ENCODE measurements around the gene MKRN2. TPM values are rescaled to one million over a fixed set of nuclear protein-coding genes. Genes with fewer than 3 reads are reported as not detected.
A peak's percentile ranks its signal among the peaks of the same experiment; 100 is the strongest.

MKRN2 gene
- total RNA-seq, 1 experiment from 2014 or later: 18.2 TPM

DNA sequence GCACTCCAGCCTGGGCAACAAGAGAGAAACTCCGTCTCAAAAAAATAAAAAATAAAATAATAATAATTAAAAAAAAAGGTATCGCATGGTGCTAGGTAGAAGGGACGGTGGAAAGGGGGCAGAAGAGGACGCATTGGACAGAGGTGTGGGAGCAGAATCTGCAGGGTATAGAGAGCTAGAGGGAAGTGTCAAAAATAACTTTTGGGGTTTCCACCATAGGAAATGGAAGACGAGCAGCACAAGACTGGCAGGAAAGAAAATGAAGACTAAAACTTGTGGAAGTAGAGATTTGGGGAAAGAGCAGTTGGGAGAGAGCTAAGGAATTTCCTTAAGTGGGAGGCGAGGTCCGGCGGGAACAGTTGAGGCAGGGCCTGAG is 585 bp upstream of the MKRN2 start:
- TF ChIP-seq ZNF219 (CRISPR knock-in tag; IDR thresholded peaks at IDR 0.05; ENCODE audit: borderline replicate concordance) (no peak), SP1 (CRISPR knock-in tag; conservative IDR thresholded peaks at IDR 0.05) (no peak), ZNF396 (CRISPR knock-in tag; IDR thresholded peaks at IDR 0.05; ENCODE audit: borderline replicate concordance) (no peak), NR3C1 (CRISPR knock-in tag; conservative IDR thresholded peaks at IDR 0.05; ENCODE audit: low read depth) (no peak), TP53 (CRISPR knock-in tag; IDR thresholded peaks at IDR 0.05) (no peak), OVOL2 (CRISPR knock-in tag; IDR thresholded peaks at IDR 0.05; ENCODE audit: borderline replicate concordance) (no peak), NR1H2 (CRISPR knock-in tag; IDR thresholded peaks at IDR 0.05) (no peak), EMX1 (CRISPR knock-in tag; IDR thresholded peaks at IDR 0.05) (no peak), ZNF138 (CRISPR knock-in tag; conservative IDR thresholded peaks at IDR 0.05) (no peak), MXD4 (CRISPR knock-in tag; IDR thresholded peaks at IDR 0.05; ENCODE audit: borderline replicate concordance) (no peak), GRHL2 (CRISPR knock-in tag; IDR thresholded peaks at IDR 0.05; ENCODE audit: insufficient replicate concordance, severe bottlenecking) (no peak), HMGA2 (CRISPR knock-in tag; IDR thresholded peaks at IDR 0.05) (no peak), NFYB (CRISPR knock-in tag; conservative IDR thresholded peaks at IDR 0.05; ENCODE audit: low read depth) (no peak)
- TF ChIP-seq, protein P1, sequence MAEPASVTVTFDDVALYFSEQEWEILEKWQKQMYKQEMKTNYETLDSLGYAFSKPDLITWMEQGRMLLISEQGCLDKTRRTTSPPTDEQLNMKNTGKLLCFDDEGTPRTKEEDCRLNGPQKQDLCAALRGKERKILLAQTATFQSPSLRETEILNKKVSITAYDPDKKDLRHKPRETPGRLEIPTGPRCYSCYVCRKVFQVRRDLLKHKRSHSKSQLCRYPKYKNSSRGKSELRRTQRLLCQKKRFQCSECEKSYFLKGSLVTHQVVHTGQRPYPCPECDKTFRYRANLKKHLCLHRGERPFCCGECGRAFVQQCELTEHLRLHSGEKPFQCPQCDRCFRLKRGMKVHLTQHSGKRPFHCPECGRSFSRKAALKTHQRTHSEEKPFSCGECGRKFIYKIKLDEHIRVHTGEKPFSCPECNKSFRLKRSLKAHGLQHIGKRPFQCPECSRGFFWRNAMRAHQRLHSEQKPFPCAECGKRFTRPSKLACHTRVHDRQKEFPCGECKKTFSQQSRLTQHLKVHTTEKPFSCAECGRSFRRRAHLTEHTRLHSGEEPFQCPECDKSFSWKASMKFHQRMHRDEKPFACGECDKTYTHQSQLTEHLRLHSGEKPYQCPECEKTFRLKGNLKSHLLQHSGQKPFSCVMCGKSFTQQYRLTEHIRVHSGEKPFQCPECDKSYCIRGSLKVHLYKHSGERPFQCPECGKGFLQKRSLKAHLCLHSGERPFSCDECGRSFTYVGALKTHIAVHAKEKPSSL (CRISPR knock-in tag; conservative IDR thresholded peaks at IDR 0.05): no peak
- TF ChIP-seq, protein P2, sequence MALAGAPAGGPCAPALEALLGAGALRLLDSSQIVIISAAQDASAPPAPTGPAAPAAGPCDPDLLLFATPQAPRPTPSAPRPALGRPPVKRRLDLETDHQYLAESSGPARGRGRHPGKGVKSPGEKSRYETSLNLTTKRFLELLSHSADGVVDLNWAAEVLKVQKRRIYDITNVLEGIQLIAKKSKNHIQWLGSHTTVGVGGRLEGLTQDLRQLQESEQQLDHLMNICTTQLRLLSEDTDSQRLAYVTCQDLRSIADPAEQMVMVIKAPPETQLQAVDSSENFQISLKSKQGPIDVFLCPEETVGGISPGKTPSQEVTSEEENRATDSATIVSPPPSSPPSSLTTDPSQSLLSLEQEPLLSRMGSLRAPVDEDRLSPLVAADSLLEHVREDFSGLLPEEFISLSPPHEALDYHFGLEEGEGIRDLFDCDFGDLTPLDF (CRISPR knock-in tag; IDR thresholded peaks at IDR 0.05): no peak
- TF ChIP-seq, protein P3, sequence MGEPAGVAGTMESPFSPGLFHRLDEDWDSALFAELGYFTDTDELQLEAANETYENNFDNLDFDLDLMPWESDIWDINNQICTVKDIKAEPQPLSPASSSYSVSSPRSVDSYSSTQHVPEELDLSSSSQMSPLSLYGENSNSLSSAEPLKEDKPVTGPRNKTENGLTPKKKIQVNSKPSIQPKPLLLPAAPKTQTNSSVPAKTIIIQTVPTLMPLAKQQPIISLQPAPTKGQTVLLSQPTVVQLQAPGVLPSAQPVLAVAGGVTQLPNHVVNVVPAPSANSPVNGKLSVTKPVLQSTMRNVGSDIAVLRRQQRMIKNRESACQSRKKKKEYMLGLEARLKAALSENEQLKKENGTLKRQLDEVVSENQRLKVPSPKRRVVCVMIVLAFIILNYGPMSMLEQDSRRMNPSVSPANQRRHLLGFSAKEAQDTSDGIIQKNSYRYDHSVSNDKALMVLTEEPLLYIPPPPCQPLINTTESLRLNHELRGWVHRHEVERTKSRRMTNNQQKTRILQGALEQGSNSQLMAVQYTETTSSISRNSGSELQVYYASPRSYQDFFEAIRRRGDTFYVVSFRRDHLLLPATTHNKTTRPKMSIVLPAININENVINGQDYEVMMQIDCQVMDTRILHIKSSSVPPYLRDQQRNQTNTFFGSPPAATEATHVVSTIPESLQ (CRISPR knock-in tag; IDR thresholded peaks at IDR 0.05): no peak
- TF ChIP-seq, protein P4, sequence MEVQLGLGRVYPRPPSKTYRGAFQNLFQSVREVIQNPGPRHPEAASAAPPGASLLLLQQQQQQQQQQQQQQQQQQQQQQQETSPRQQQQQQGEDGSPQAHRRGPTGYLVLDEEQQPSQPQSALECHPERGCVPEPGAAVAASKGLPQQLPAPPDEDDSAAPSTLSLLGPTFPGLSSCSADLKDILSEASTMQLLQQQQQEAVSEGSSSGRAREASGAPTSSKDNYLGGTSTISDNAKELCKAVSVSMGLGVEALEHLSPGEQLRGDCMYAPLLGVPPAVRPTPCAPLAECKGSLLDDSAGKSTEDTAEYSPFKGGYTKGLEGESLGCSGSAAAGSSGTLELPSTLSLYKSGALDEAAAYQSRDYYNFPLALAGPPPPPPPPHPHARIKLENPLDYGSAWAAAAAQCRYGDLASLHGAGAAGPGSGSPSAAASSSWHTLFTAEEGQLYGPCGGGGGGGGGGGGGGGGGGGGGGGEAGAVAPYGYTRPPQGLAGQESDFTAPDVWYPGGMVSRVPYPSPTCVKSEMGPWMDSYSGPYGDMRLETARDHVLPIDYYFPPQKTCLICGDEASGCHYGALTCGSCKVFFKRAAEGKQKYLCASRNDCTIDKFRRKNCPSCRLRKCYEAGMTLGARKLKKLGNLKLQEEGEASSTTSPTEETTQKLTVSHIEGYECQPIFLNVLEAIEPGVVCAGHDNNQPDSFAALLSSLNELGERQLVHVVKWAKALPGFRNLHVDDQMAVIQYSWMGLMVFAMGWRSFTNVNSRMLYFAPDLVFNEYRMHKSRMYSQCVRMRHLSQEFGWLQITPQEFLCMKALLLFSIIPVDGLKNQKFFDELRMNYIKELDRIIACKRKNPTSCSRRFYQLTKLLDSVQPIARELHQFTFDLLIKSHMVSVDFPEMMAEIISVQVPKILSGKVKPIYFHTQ (CRISPR knock-in tag; IDR thresholded peaks at IDR 0.05): no peak
- TF ChIP-seq, protein P5, sequence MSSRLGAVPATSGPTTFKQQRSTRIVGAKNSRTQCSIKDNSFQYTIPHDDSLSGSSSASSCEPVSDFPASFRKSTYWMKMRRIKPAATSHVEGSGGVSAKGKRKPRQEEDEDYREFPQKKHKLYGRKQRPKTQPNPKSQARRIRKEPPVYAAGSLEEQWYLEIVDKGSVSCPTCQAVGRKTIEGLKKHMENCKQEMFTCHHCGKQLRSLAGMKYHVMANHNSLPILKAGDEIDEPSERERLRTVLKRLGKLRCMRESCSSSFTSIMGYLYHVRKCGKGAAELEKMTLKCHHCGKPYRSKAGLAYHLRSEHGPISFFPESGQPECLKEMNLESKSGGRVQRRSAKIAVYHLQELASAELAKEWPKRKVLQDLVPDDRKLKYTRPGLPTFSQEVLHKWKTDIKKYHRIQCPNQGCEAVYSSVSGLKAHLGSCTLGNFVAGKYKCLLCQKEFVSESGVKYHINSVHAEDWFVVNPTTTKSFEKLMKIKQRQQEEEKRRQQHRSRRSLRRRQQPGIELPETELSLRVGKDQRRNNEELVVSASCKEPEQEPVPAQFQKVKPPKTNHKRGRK (CRISPR knock-in tag; IDR thresholded peaks at IDR 0.05; ENCODE audit: borderline replicate concordance): no peak
- TF ChIP-seq, protein P6, sequence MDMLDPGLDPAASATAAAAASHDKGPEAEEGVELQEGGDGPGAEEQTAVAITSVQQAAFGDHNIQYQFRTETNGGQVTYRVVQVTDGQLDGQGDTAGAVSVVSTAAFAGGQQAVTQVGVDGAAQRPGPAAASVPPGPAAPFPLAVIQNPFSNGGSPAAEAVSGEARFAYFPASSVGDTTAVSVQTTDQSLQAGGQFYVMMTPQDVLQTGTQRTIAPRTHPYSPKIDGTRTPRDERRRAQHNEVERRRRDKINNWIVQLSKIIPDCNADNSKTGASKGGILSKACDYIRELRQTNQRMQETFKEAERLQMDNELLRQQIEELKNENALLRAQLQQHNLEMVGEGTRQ (CRISPR knock-in tag; IDR thresholded peaks at IDR 0.05): no peak
- POLR2A ChIA-PET: interaction anchor here (0.9 kb wide), 1 partner anchor 108 kb away, joined by 3 read pairs; the partner anchor contains the start of gene RAF1

More for the DNA sequence above, 585 bp upstream of the MKRN2 start:
- Mint-ChIP-seq H3K4me1 (peaks cover 36% of the 10 kb centered on the region), H3K9me3 (no peaks in the 10 kb centered on the region), H3K27me3 (ENCODE audit: low read depth) (peaks cover 17% of the 10 kb centered on the region), H3K36me3 (no peaks in the 10 kb centered on the region), H3K27ac (peak overlapping the region; percentile 47), H3K4me3 (peak overlapping the region; percentile 81)
- DNase-seq (ENCODE audit: low spot score) (no peak), ATAC-seq (peak; percentile 4)
- CTCF ChIA-PET: interaction anchor here (0.7 kb wide), 1 partner anchor 18 kb away, joined by 3 read pairs; no protein-coding TSS in a partner anchor

All from WTC11 (cell line).